Left colon (tissue), 2 donors: ENCODE results near the gene COQ7. TPM values are rescaled to one million over a fixed set of nuclear protein-coding genes. Genes with fewer than 3 reads are reported as not detected.

Source experiments
- total RNA-seq, 2 donors: library from RNA; stranded (reverse); fragmentation: NEBNext Ultra II Directional; extraction: Animal tissue kit (Norgen Biotek cat#: 25700); gene quantifications; one replicate each; pipeline ENCODE4 v1.2.1, GENCODE V29; 2021
- donor health status: DM: no; HTN: no; CAD: no.
- donor health status: DM: yes; HTN: yes; CAD: no.

COQ7 gene
- total RNA-seq, 2 donors from 2014 or later = 25.9 to 29.6 TPM

Other genes starting within 250 kb of the COQ7 start
- gene SMG1, start 141.2 kb upstream of the COQ7 start, total RNA-seq = 10 to 100 TPM; 85.3 to 99.1 TPM
- gene TMC7, start 83.7 kb upstream of the COQ7 start, total RNA-seq = 10 to 100 TPM; 11.7 to 12.7 TPM
- gene ITPRIPL2, start 46.4 kb downstream of the COQ7 start, total RNA-seq = 10 to 100 TPM; 40.4 to 42.7 TPM
- 1 to 10 TPM; 8.4 to 9.1 TPM for gene SYT17, start 100.6 kb downstream of the COQ7 start, total RNA-seq
- gene CLEC19A, start 218.1 kb downstream of the COQ7 start, total RNA-seq = not detected